Measurements from ENCODE around the gene ZNF362.

The ZNF362 gene

GRCh38 chr1:33320619-33321165 lies 64.4 kb downstream of the ZNF362 start, which contains the start of gene A3GALT2:
Gene A3GALT2 (minus strand): TSS chr1:33321098. CDS start chr1:33321098, 0 bp downstream.
- DNase-seq (ENCODE audit: insufficient read length, low spot score) (no peak), FAIRE-seq (no peak)
- TF ChIP-seq CTCF (IDR thresholded peaks at IDR 0.05; ENCODE audit: insufficient read depth, missing control alignments), result no peak

GRCh38 chr1:33321178-33321577 lies 64.9 kb downstream of the ZNF362 start:
- FAIRE-seq (no peak), DNase-seq (ENCODE audit: insufficient read length, low spot score) (no peak)
- no peak for TF ChIP-seq CTCF (IDR thresholded peaks at IDR 0.05; ENCODE audit: insufficient read depth, missing control alignments)

- no peak for DNase-seq (ENCODE audit: insufficient read length, low spot score)
- FAIRE-seq, result no peak
- no peak for TF ChIP-seq CTCF (IDR thresholded peaks at IDR 0.05; ENCODE audit: insufficient read depth, missing control alignments)
These were observed 65.8 kb downstream of the ZNF362 start for GRCh38 chr1:33322109-33322508.

- TF ChIP-seq CTCF (IDR thresholded peaks at IDR 0.05; ENCODE audit: insufficient read depth, missing control alignments), result no peak
- DNase-seq (ENCODE audit: insufficient read length, low spot score) (no peak), FAIRE-seq (no peak)
These were observed 66.7 kb downstream of the ZNF362 start for GRCh38 chr1:33322870-33323585.

GRCh38 chr1:33323663-33324477 lies 67.6 kb downstream of the ZNF362 start:
- no peak for TF ChIP-seq CTCF (IDR thresholded peaks at IDR 0.05; ENCODE audit: insufficient read depth, missing control alignments)
- no peak for FAIRE-seq
- no peak for DNase-seq (ENCODE audit: insufficient read length, low spot score)

GRCh38 chr1:33324677-33325575 lies 68.6 kb downstream of the ZNF362 start:
- no peak for FAIRE-seq
- TF ChIP-seq CTCF (IDR thresholded peaks at IDR 0.05; ENCODE audit: insufficient read depth, missing control alignments), result no peak
- no peak for DNase-seq (ENCODE audit: insufficient read length, low spot score)
